ENCODE measurements around the gene STRIP2. TPM values are rescaled to one million over a fixed set of nuclear protein-coding genes. Genes with fewer than 3 reads are reported as not detected.
"Not testable (repeated sequence)": the region's sequence is repeated elsewhere in the genome, so short reads cannot be mapped to it uniquely, and the experiment has no call there.

STRIP2 gene
- total RNA-seq, 1 donor from 2014 or later, result 6.5 TPM

DNA sequence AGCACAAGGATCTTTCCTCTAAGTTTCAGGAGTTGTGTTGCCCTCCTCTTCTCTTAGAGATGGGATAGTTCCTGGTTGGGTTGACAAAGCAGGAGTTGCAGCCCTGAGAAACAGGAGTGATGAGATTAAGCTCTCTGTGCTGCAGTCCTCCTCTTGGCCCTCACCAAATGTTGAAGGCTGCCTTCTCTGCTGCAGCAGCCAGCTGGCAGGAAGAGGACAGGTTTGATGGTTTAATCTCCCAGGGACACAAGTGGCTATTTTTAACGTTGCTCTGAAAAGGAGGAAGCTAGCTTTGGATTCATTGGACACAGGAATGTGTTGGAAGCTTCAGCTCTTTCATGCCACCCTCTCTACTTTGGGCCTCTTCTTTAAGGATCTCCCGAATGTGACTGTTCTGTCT, 9.4 kb downstream of the STRIP2 start:
- no peak for TF ChIP-seq CTCF (IDR thresholded peaks at IDR 0.05; ENCODE audit: unreplicated experiment)
- peaks cover 2% of the 10 kb centered on the region for H3K9me3 Mint-ChIP-seq (ENCODE audit: low read depth)
- H3K27me3 Mint-ChIP-seq, result no peaks in the 10 kb centered on the region
- H3K36me3 Mint-ChIP-seq (ENCODE audit: insufficient read depth), result peaks cover 19% of the 10 kb centered on the region
- H3K4me3 Mint-ChIP-seq (ENCODE audit: low read depth), result no peak overlapping the region
- DNase-seq (ENCODE audit: low spot score, unreplicated experiment), result no peak
- H3K27ac Mint-ChIP-seq, result no peak overlapping the region
- no peaks in the 10 kb centered on the region for H3K4me1 Mint-ChIP-seq (ENCODE audit: low read depth)

- H3K4me3 Mint-ChIP-seq (ENCODE audit: low read depth); H3K4me1 Mint-ChIP-seq (ENCODE audit: low read depth); H3K27me3 Mint-ChIP-seq; DNase-seq (ENCODE audit: low spot score, unreplicated experiment); H3K27ac Mint-ChIP-seq; H3K9me3 Mint-ChIP-seq (ENCODE audit: low read depth): not testable (repeated sequence)
- peaks cover 28% of the 10 kb centered on the region for H3K36me3 Mint-ChIP-seq (ENCODE audit: insufficient read depth)
These were observed 10.5 kb downstream of the STRIP2 start for GRCh38 chr7:129444776-129445175.

DNA sequence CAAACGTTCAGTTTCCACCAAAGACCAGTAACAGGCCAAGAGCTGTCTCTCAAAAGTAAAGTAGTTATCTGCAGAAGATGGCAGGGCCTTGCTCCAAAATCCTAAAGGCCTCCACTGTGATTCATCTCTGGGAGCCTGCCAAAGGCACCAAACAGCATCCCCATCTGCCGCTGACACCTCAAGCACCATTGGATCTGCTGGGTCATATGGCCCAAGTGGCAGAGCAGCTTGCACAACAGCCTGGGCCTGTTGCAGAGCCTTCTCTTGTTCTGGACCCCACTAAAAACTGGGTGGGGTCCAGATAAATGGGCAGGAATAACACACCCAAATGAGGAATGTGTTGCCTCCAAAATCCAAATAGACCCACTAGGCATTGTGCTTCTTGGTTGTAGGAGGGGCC, 12.7 kb downstream of the STRIP2 start:
- not testable (repeated sequence) for H3K27ac Mint-ChIP-seq; H3K4me1 Mint-ChIP-seq (ENCODE audit: low read depth); H3K27me3 Mint-ChIP-seq; DNase-seq (ENCODE audit: low spot score, unreplicated experiment); H3K4me3 Mint-ChIP-seq (ENCODE audit: low read depth); H3K9me3 Mint-ChIP-seq (ENCODE audit: low read depth)
- peaks cover 31% of the 10 kb centered on the region for H3K36me3 Mint-ChIP-seq (ENCODE audit: insufficient read depth)

GRCh38 chr7:129447445-129447844, 13.2 kb downstream of the STRIP2 start:
- not testable (repeated sequence) for H3K27me3 Mint-ChIP-seq; DNase-seq (ENCODE audit: low spot score, unreplicated experiment); H3K4me3 Mint-ChIP-seq (ENCODE audit: low read depth); H3K27ac Mint-ChIP-seq; H3K9me3 Mint-ChIP-seq (ENCODE audit: low read depth); H3K4me1 Mint-ChIP-seq (ENCODE audit: low read depth)
- H3K36me3 Mint-ChIP-seq (ENCODE audit: insufficient read depth), result peaks cover 31% of the 10 kb centered on the region

DNA sequence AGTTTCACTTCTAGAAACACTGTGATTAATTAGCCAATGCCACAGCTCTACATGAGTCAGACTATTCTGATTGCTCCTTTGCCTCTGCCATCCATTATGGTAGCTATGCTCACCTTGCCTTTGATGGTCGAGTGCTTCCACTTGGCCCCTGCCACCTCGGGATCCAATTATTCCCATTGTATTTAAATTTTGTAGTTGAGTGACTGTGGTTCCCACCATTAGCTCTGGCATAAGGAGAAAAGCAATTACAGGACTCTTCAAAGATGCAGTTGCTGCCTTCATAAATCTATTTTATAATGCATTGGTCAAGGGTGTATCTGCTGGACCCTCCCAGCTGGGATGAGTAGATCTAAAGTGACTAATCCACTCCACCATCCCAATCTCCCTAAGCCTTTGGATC, 14.4 kb downstream of the STRIP2 start:
- H3K36me3 Mint-ChIP-seq (ENCODE audit: insufficient read depth), result peaks cover 31% of the 10 kb centered on the region
- H3K27me3 Mint-ChIP-seq; DNase-seq (ENCODE audit: low spot score, unreplicated experiment): not testable (repeated sequence)

GRCh38 chr7:129450295-129450694, 16.1 kb downstream of the STRIP2 start:
- TF ChIP-seq CTCF (IDR thresholded peaks at IDR 0.05; ENCODE audit: unreplicated experiment), result no peak
- no peak overlapping the region for H3K4me3 Mint-ChIP-seq (ENCODE audit: low read depth)
- no peaks in the 10 kb centered on the region for H3K27me3 Mint-ChIP-seq
- peaks cover 2% of the 10 kb centered on the region for H3K4me1 Mint-ChIP-seq (ENCODE audit: low read depth)
- H3K27ac Mint-ChIP-seq, result no peak overlapping the region
- peaks cover 9% of the 10 kb centered on the region for H3K9me3 Mint-ChIP-seq (ENCODE audit: low read depth)
- H3K36me3 Mint-ChIP-seq (ENCODE audit: insufficient read depth), result peaks cover 27% of the 10 kb centered on the region
- no peak for DNase-seq (ENCODE audit: low spot score, unreplicated experiment)

More for the DNA sequence above, 14.4 kb downstream of the STRIP2 start:
- not testable (repeated sequence) for H3K4me3 Mint-ChIP-seq (ENCODE audit: low read depth); H3K9me3 Mint-ChIP-seq (ENCODE audit: low read depth); H3K27ac Mint-ChIP-seq; H3K4me1 Mint-ChIP-seq (ENCODE audit: low read depth)

GRCh38 chr7:129452589-129453231, 18.5 kb downstream of the STRIP2 start:
- H3K4me1 Mint-ChIP-seq (ENCODE audit: low read depth), result peaks cover 2% of the 10 kb centered on the region
- no peak overlapping the region for H3K27ac Mint-ChIP-seq
- no peak for TF ChIP-seq CTCF (IDR thresholded peaks at IDR 0.05; ENCODE audit: unreplicated experiment)
- H3K36me3 Mint-ChIP-seq (ENCODE audit: insufficient read depth), result peaks cover 17% of the 10 kb centered on the region
- no peak for DNase-seq (ENCODE audit: low spot score, unreplicated experiment)
- H3K9me3 Mint-ChIP-seq (ENCODE audit: low read depth), result peaks cover 9% of the 10 kb centered on the region
- no peaks in the 10 kb centered on the region for H3K27me3 Mint-ChIP-seq
- no peak overlapping the region for H3K4me3 Mint-ChIP-seq (ENCODE audit: low read depth)
